ENCODE measurements around the gene LPP. TPM values are rescaled to one million over a fixed set of nuclear protein-coding genes. Genes with fewer than 3 reads are reported as not detected.
A peak's percentile ranks its signal among the peaks of the same experiment; 100 is the strongest.

LPP gene
- total and polyA plus RNA-seq, 2 of the 4 experiments (the other 2 are of a cell fraction), result 16.0 to 130 TPM

- Histone ChIP-seq H3K4me3 (ENCODE audit: insufficient read depth, low read depth, low read length) (no peak overlapping the region), H2AK5ac (ENCODE audit: low read depth, low read length) (peak overlapping the region; percentile 4; the same call in 1 of the 2 replicates), H3K18ac (ENCODE audit: low read depth, low read length) (no peak overlapping the region), H3K4ac (ENCODE audit: low read depth, low read length) (no peak overlapping the region), H4K91ac (ENCODE audit: insufficient read depth, low read depth, low read length) (no peak overlapping the region; the same call in 1 of the 2 replicates), H2AK9ac (replicated peaks; ENCODE audit: low read depth, low read length, poor library complexity) (no peak overlapping the region), H3K14ac (replicated peaks; ENCODE audit: low read depth, low read length) (no peak overlapping the region), H2AFZ (replicated peaks; ENCODE audit: low read length, poor library complexity) (no peak overlapping the region), H2BK20ac (ENCODE audit: low read depth, low read length) (no peak overlapping the region; the same call in 1 of the 2 replicates), H3K36me3 (ENCODE audit: control insufficient read depth, insufficient read depth, low read length) (peaks cover 14% of the 10 kb centered on the region), H3K9ac (ENCODE audit: low read depth, low read length) (no peak overlapping the region), H3K4me1 (ENCODE audit: control insufficient read depth, insufficient read depth, low read length) (peaks cover 7% of the 10 kb centered on the region; the same call in 1 of the 2 replicates), H3K23ac (ENCODE audit: low read depth, low read length) (no peak overlapping the region), H4K20me1 (ENCODE audit: insufficient read depth, low read length) (no peaks in the 10 kb centered on the region), H2BK5ac (ENCODE audit: low read depth, low read length, poor library complexity, severe bottlenecking) (no peak overlapping the region), H2BK120ac (ENCODE audit: low read depth, low read length) (no peak overlapping the region), H2BK15ac (ENCODE audit: low read depth, low read length) (peak overlapping the region; percentile 10; the same call in 1 of the 3 replicates), H3K27me3 (ENCODE audit: control insufficient read depth, insufficient read depth, low read length) (no peaks in the 10 kb centered on the region), H3K9me1 (ENCODE audit: insufficient read depth, low read length) (peaks cover 2% of the 10 kb centered on the region; the same call in 1 of the 2 replicates), H3K9me3 (ENCODE audit: control insufficient read depth, insufficient read depth, low read length) (no peaks in the 10 kb centered on the region), H3K56ac (ENCODE audit: extremely low read depth, insufficient read depth, low read length) (no peak overlapping the region), H4K8ac (ENCODE audit: low read depth in 2 of 2, low read length in 2 of 2) (no peak overlapping the region), H3K27ac (ENCODE audit: insufficient read depth, low read length) (no peak overlapping the region), H4K5ac (ENCODE audit: low read depth, low read length) (no peak overlapping the region), H3K4me2 (ENCODE audit: low read depth, low read length) (no peak overlapping the region), H3K79me1 (ENCODE audit: low read depth in 1 of 2, low read length in 2 of 2) (peaks cover 15 to 30% of the 10 kb centered on the region in 2 experiments)
- ChIA-PET POLR2A (ENCODE audit: unreplicated experiment) (no interaction called here), CTCF (no interaction called here)
- no TSS peak for BruUV-seq (replicated peaks)
- intact Hi-C loops (cut with micrococcal nuclease) (loop anchor here (5.0 kb wide), 1 partner anchor 68 kb away; no protein-coding TSS in a partner anchor), dilution Hi-C loops (cut with HindIII; ENCODE audit: low sequenced_read_pairs, unreplicated experiment) (no loop called here), in situ Hi-C loops (cut with MboI; ENCODE audit: low sequenced_read_pairs) (no loop called here)
- TF ChIP-seq SMC3 (IDR thresholded peaks at IDR 0.05; ENCODE audit: low read depth, low read length), result no peak
- no peak for TF ChIP-seq CHD1 (IDR thresholded peaks at IDR 0.05; ENCODE audit: low read depth, low read length)
- TF ChIP-seq MAZ (IDR thresholded peaks at IDR 0.05; ENCODE audit: borderline replicate concordance, low read depth, low read length), result no peak
- no peak for TF ChIP-seq MAFK (IDR thresholded peaks at IDR 0.05; ENCODE audit: low read depth, low read length)
- TF ChIP-seq CEBPB (IDR thresholded peaks at IDR 0.05; ENCODE audit: low read depth, low read length), result no peak
- no peak for TF ChIP-seq RFX5 (IDR thresholded peaks at IDR 0.05; ENCODE audit: low read depth, low read length)
- no peak for TF ChIP-seq RCOR1 (IDR thresholded peaks at IDR 0.05; ENCODE audit: insufficient replicate concordance, low read length)
- TF ChIP-seq NFE2L2 (IDR thresholded peaks at IDR 0.05; ENCODE audit: low read depth, low read length), result no peak
- no peak for TF ChIP-seq ELK1 (IDR thresholded peaks at IDR 0.05; ENCODE audit: borderline replicate concordance, low read depth, low read length)
- no peak for TF ChIP-seq POLR2A (IDR thresholded peaks at IDR 0.05; ENCODE audit: low read depth, low read length)
- TF ChIP-seq FOS (IDR thresholded peaks at IDR 0.05; ENCODE audit: low read depth, low read length), result no peak
- TF ChIP-seq MXI1 (IDR thresholded peaks at IDR 0.05; ENCODE audit: borderline replicate concordance, low read depth, low read length), result no peak
- ATAC-seq (ENCODE audit: low read depth) (no peak), DNase-seq (no peak)
- WGBS, 2 experiments (ENCODE audit: extremely low coverage in 2 of 2, insufficient read length in 1 of 2), result no CpG with 5 or more reads among the region's 11 CpGs
These were observed 730.5 kb downstream of the LPP start for GRCh38 chr3:188884299-188885043.
